CD4-positive, alpha-beta T cell (primary cell): ENCODE data around the gene ARHGEF19. TPM values are rescaled to one million over a fixed set of nuclear protein-coding genes. Genes with fewer than 3 reads are reported as not detected.

Source experiments
- ATAC-seq: fragments of 200-7000 bp; cut with Tn5 transposase; one replicate; pipeline ENCODE4 v1.10.0; 2022; ENCODE audit warnings: mild to moderate bottlenecking; ENCODE audit not compliant: poor library complexity
- CTCF ChIA-PET: fragments of 350-600 bp; sonication (Branson Sonifier 250); formaldehyde crosslinking; loops from one replicate; lab custom pipeline; 2021; ENCODE audit warnings: antibody characterized with exemption, inconsistent platforms; lab: Charles Lee
- POLR2A ChIA-PET: fragments of 350-600 bp; sonication (Branson Sonifier 250); formaldehyde crosslinking; loops from one replicate; lab custom pipeline; 2021; ENCODE audit warnings: antibody characterized with exemption, inconsistent platforms; lab: Charles Lee
- DNase-seq, 14 experiments: peaks; one replicate each; pipeline ENCODE4 v3.0.0-alpha.2; 2013 to 2020; ENCODE audit warnings: mixed read lengths in 2 of 14
- H3K27ac ChIP-seq, 2 donors: one replicate each; pipeline versions ENCODE4 v1.5.1 to v1.7.0; 2013; ENCODE audit warnings: low read length in 2 of 2, low read depth in 1 of 2, mild to moderate bottlenecking in 1 of 2
- H3K27me3 ChIP-seq, 2 experiments: 1 replicate in 1 of 2; 2 replicates in 1 of 2; pipeline versions ENCODE4 v1.6.1 to v1.7.0; 2013; ENCODE audit warnings: low read length in 2 of 2, control low read depth in 1 of 2, mild to moderate bottlenecking in 1 of 2, moderate library complexity in 1 of 2; ENCODE audit not compliant: insufficient read depth in 2 of 2, control insufficient read depth in 1 of 2
- H3K36me3 ChIP-seq: one replicate; pipeline ENCODE4 v1.6.1; 2013; ENCODE audit warnings: low read length, control low read depth; ENCODE audit not compliant: insufficient read depth
- H3K4me1 ChIP-seq: one replicate; pipeline ENCODE4 v1.6.1; 2013; ENCODE audit warnings: low read length, control low read depth; ENCODE audit not compliant: insufficient read depth
- H3K4me3 ChIP-seq: one replicate; pipeline ENCODE4 v1.5.1; 2013; ENCODE audit warnings: mild to moderate bottlenecking, low read length, moderate library complexity
- H3K9me3 ChIP-seq, 2 experiments: 1 replicate in 1 of 2; 2 replicates in 1 of 2; pipeline versions ENCODE4 v1.6.1 to v1.7.0; 2013; ENCODE audit warnings: low read length in 2 of 2, mild to moderate bottlenecking in 2 of 2, control low read depth in 1 of 2, moderate library complexity in 1 of 2; ENCODE audit not compliant: control insufficient read depth in 1 of 2, insufficient read depth in 1 of 2
- H3K27ac Mint-ChIP-seq: one replicate; pipeline ENCODE4 v1.8.0; 2020; ENCODE audit warnings: mixed read lengths
- H3K27me3 Mint-ChIP-seq: one replicate; pipeline ENCODE4 v1.8.0; 2021; ENCODE audit warnings: mixed read lengths
- H3K36me3 Mint-ChIP-seq: one replicate; pipeline ENCODE4 v1.8.0; 2021; ENCODE audit warnings: low read depth, mixed read lengths
- H3K4me1 Mint-ChIP-seq: one replicate; pipeline ENCODE4 v1.8.0; 2021; ENCODE audit warnings: low read depth, mixed read lengths
- H3K4me3 Mint-ChIP-seq: one replicate; pipeline ENCODE4 v1.8.0; 2020; ENCODE audit warnings: mild to moderate bottlenecking, mixed read lengths
- H3K9me3 Mint-ChIP-seq: one replicate; pipeline ENCODE4 v1.8.0; 2020; ENCODE audit warnings: mixed read lengths
- intact Hi-C, 2 experiments: fragments of 100-400 bp; cut with DNase I in 1 of 2; cut with micrococcal nuclease in 1 of 2; formaldehyde crosslinking; loops; one replicate each; pipeline versions ENCODE4 v1.15.1 to v1.9.0; 2023 to 2025; cut with DNase I, micrococcal nuclease
- total RNA-seq, 174 experiments: library from RNA in 2 of 174; stranded (reverse) in 2 of 174; gene quantifications; one replicate each; pipeline ENCODE4 v1.2.3 and lab custom pipeline; 2021 to 2026
- TF ChIP-seq, protein P1 (sequence below): fragments of 200-600 bp; IDR thresholded peaks from one replicate; pipeline ENCODE4 v1.8.0; 2022; ENCODE audit warnings: antibody characterized with exemption, mild to moderate bottlenecking

Gene ARHGEF19
- total RNA-seq, 2 experiments from 2014 or later = 3.8 to 5.8 TPM

DNA sequence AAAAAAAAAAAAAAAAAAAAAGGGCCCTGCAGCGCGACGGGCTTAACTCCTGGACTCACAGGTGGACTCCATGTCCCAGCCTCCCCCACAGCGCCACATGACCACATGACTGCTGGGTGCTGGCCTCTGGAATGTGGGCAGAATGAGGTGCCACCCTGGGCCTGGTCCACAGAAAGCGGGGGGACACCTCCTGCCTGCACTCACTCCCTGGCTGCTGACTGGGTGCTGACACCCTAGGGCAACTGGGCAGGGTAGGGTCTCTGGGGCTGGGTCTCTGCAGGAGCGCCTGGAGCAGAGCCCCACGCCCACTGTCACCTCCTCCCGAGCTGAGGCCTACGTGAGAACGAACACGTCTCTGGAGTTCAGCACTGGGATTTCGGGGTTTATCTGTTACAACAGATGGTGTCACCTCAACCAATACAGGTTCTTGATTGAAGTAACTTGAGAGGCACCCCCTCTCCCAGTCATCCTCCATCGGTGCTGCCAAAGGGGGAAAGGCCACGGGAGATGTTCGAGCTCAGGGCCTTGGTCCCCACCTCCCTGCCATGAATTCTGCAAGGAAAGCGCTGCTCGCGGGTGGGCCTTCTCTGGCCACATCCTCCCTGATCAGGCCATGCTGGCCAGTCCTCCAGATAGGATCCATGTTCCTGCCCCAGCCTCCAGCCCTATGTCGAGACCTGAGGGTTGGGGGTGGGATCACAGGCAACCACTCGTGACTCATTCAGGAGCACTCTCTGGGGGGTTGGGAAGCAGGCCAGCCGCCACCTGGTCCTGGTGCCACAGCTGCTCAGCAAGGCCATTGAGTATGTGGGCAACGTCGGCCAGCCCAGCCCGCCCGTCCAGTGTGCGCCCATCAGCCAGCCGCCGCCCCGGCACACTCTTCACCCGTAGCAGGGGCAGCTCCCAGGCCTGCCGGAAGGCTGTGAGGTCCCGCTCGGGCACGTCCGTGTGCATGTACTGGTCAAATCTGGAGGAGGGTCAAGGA is 19.2 kb upstream of the ARHGEF19 start:
- H3K9me3 Mint-ChIP-seq = no peaks in the 10 kb centered on the region
- DNase-seq (no peak), ATAC-seq (no peak)
- H3K27me3 Mint-ChIP-seq = peaks cover 25% of the 10 kb centered on the region
- H3K4me1 Mint-ChIP-seq = peaks cover 11% of the 10 kb centered on the region
- no peak overlapping the region for H3K4me3 Mint-ChIP-seq
- Histone ChIP-seq H3K9me3 (peaks cover 1 to 13% of the 10 kb centered on the region in 2 experiments), H3K4me3 (no peak overlapping the region), H3K27ac (no peak overlapping the region), H3K4me1 (peaks cover 25% of the 10 kb centered on the region), H3K36me3 (peaks cover 7% of the 10 kb centered on the region), H3K27me3 (peaks cover 21 to 23% of the 10 kb centered on the region in 2 experiments)
- ChIA-PET CTCF (no interaction called here), POLR2A (no interaction called here)
- intact Hi-C loops = loop anchor here in 1 of 2 experiments (10.0 kb wide), 1 partner anchor 133 kb away; the partner anchor contains the start of gene SZRD1
- peaks cover 9% of the 10 kb centered on the region for H3K36me3 Mint-ChIP-seq
- TF ChIP-seq, protein P1, sequence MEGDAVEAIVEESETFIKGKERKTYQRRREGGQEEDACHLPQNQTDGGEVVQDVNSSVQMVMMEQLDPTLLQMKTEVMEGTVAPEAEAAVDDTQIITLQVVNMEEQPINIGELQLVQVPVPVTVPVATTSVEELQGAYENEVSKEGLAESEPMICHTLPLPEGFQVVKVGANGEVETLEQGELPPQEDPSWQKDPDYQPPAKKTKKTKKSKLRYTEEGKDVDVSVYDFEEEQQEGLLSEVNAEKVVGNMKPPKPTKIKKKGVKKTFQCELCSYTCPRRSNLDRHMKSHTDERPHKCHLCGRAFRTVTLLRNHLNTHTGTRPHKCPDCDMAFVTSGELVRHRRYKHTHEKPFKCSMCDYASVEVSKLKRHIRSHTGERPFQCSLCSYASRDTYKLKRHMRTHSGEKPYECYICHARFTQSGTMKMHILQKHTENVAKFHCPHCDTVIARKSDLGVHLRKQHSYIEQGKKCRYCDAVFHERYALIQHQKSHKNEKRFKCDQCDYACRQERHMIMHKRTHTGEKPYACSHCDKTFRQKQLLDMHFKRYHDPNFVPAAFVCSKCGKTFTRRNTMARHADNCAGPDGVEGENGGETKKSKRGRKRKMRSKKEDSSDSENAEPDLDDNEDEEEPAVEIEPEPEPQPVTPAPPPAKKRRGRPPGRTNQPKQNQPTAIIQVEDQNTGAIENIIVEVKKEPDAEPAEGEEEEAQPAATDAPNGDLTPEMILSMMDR = no peak
- H3K27ac Mint-ChIP-seq = no peak overlapping the region

DNA sequence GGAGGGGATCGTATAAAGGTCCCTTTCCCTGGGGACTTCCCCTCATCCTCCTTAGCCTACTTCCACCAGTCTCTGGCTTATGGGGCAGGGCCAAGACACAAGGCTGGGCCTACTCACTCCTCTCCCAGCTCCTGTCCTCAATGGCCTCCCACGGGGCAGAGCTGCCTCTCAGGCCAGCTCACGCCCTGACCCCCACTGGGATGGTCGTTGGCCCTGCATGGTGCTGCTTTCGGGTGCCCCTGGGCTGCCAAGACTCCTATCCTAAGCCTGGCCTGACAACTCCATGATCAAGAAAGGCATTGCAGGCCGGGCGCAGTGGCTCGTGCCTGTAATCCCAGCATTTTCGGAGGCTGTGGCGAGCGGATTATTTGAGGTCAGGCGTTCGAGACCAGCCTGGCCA is 18.3 kb upstream of the ARHGEF19 start:
- Histone ChIP-seq H3K4me1 (peaks cover 18% of the 10 kb centered on the region), H3K36me3 (peaks cover 7% of the 10 kb centered on the region), H3K27me3 (peaks cover 30 to 31% of the 10 kb centered on the region in 2 experiments), H3K4me3 (no peak overlapping the region), H3K9me3 (peaks cover 5 to 22% of the 10 kb centered on the region in 2 experiments), H3K27ac (no peak overlapping the region)
- ChIA-PET CTCF (no interaction called here), POLR2A (no interaction called here)
- DNase-seq = no peak
- no peak overlapping the region for H3K4me3 Mint-ChIP-seq
- H3K9me3 Mint-ChIP-seq = no peaks in the 10 kb centered on the region
- peaks cover 4% of the 10 kb centered on the region for H3K4me1 Mint-ChIP-seq
- peaks cover 34% of the 10 kb centered on the region for H3K27me3 Mint-ChIP-seq
- H3K36me3 Mint-ChIP-seq = peaks cover 3% of the 10 kb centered on the region
- H3K27ac Mint-ChIP-seq = no peak overlapping the region
- no peak for ATAC-seq
- TF ChIP-seq, protein P1 = no peak
- intact Hi-C loops = loop anchor here in 1 of 2 experiments (10.0 kb wide), 1 partner anchor 134 kb away; the partner anchor contains the start of gene SZRD1

DNA sequence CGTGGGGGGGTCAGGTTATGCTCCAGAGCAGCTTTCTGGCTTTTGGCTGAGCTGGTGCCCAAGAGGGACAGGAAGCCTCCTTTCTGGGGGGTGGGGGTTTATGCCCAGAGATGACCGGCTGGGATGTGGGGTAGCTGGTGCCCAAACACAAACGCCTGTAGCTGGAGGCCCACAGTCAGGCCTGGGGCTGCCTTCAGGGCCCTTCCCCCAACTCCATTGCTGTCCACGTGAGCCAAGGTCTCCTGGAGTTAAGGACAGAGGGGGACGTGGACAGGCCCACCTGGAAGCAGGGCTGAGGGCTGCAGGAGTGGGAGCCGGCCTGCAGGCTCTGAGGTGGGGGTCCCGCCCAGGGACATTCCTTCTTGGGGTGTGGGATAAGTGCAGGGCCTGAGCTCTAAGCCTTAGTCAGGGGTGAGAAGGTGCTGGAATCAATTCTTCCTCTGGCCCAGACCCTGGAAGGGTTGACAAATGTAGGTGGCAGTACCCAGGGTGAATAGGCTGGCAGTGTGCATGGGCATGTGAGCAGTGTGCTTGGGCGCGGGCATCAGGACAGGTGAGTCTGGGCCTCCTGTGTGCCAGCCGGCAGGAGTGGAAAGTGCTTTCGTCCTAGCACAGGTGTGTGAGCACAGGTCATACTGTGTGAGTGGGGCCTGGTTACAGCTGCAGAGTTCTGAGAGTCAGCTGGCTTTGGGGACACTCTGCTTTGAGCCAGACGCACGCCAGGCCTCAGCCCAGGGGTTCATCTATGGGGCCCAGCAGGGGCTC is 17.7 kb upstream of the ARHGEF19 start:
- Histone ChIP-seq H3K27me3 (peaks cover 33 to 34% of the 10 kb centered on the region in 2 experiments), H3K27ac (no peak overlapping the region), H3K9me3 (peaks cover 5 to 23% of the 10 kb centered on the region in 2 experiments), H3K4me3 (no peak overlapping the region), H3K4me1 (peaks cover 18% of the 10 kb centered on the region), H3K36me3 (peaks cover 7% of the 10 kb centered on the region)
- no peak for ATAC-seq
- Mint-ChIP-seq H3K4me3 (no peak overlapping the region), H3K27me3 (peaks cover 35% of the 10 kb centered on the region), H3K36me3 (peaks cover 3% of the 10 kb centered on the region), H3K27ac (no peak overlapping the region), H3K4me1 (peaks cover 3% of the 10 kb centered on the region), H3K9me3 (no peaks in the 10 kb centered on the region)
- intact Hi-C loops = loop anchor here in 1 of 2 experiments (10.0 kb wide), 1 partner anchor 135 kb away; the partner anchor contains the start of gene SZRD1
- ChIA-PET POLR2A (no interaction called here), CTCF (no interaction called here)
- TF ChIP-seq, protein P1 = no peak
- DNase-seq = no peak
